NOMO-1 treated with DMSO at 0.1 percent for 48 hours (cell line): Measurements from ENCODE around the gene ADAMTSL3.
"Not testable (repeated sequence)": the region's sequence is repeated elsewhere in the genome, so short reads cannot be mapped to it uniquely, and the experiment has no call there.

ENCODE experiments used
- DNase-seq: peaks from one replicate; lab custom pipeline; 2025; ENCODE audit not compliant: unreplicated experiment; lab: John Stamatoyannopoulos, UW

Gene ADAMTSL3

GRCh38 chr15:84006421-84006820, 352.5 kb downstream of the ADAMTSL3 start:
- DNase-seq: no peak

GRCh38 chr15:84009616-84010015, 355.7 kb downstream of the ADAMTSL3 start:
- no peak for DNase-seq

GRCh38 chr15:84010246-84010645, 356.3 kb downstream of the ADAMTSL3 start:
- no peak for DNase-seq

- no peak for DNase-seq
These were observed 362.4 kb downstream of the ADAMTSL3 start for GRCh38 chr15:84016371-84016770.

- no peak for DNase-seq
These were observed 368.6 kb downstream of the ADAMTSL3 start for GRCh38 chr15:84022516-84022915.

- no peak for DNase-seq
These were observed 369.7 kb downstream of the ADAMTSL3 start for GRCh38 chr15:84023636-84024035.

GRCh38 chr15:84033793-84034553, 380.1 kb downstream of the ADAMTSL3 start:
- DNase-seq: no peak

- no peak for DNase-seq
These were observed 380.9 kb downstream of the ADAMTSL3 start for GRCh38 chr15:84034578-84035398.

GRCh38 chr15:84035399-84035766, 381.5 kb downstream of the ADAMTSL3 start:
- DNase-seq: no peak

GRCh38 chr15:84037301-84037700, 383.4 kb downstream of the ADAMTSL3 start:
- no peak for DNase-seq

GRCh38 chr15:84042434-84043056, 388.6 kb downstream of the ADAMTSL3 start:
- DNase-seq: not testable (repeated sequence)

- no peak for DNase-seq
These were observed 392.2 kb downstream of the ADAMTSL3 start for GRCh38 chr15:84046064-84046637.

- DNase-seq: not testable (repeated sequence)
These were observed 395.6 kb downstream of the ADAMTSL3 start for GRCh38 chr15:84049480-84049879.

- no peak for DNase-seq
These were observed 396.2 kb downstream of the ADAMTSL3 start for GRCh38 chr15:84050076-84050475.

GRCh38 chr15:84051146-84051545, 397.2 kb downstream of the ADAMTSL3 start:
- DNase-seq: not testable (repeated sequence)

GRCh38 chr15:84054544-84054943, 400.6 kb downstream of the ADAMTSL3 start:
- not testable (repeated sequence) for DNase-seq

- DNase-seq: no peak
These were observed 403.9 kb downstream of the ADAMTSL3 start for GRCh38 chr15:84057714-84058331.

- DNase-seq: not testable (repeated sequence)
These were observed 409.8 kb downstream of the ADAMTSL3 start for GRCh38 chr15:84063674-84064073.

GRCh38 chr15:84068674-84069073, 414.8 kb downstream of the ADAMTSL3 start:
- DNase-seq: not testable (repeated sequence)

GRCh38 chr15:84078038-84078437, 424.1 kb downstream of the ADAMTSL3 start:
- DNase-seq: not testable (repeated sequence)
